Cardiac muscle cell (in vitro differentiated cells and primary cell): ENCODE data around the gene MCTP1. TPM values are rescaled to one million over a fixed set of nuclear protein-coding genes. Genes with fewer than 3 reads are reported as not detected.

Experiments used
- DNase-seq, 2 donors: peaks; one replicate each; pipeline versions ENCODE4 v3.0.0 to v3.0.0-alpha.2; 2010 to 2017; ENCODE audit warnings: low read depth in 1 of 2, low spot score in 1 of 2
- H3K27ac ChIP-seq: fragments of 200-600 bp; sonication (generic); 2 replicates; pipeline ENCODE4 v1.5.1; 2016
- H3K27me3 ChIP-seq: fragments of 200-600 bp; sonication (generic); 2 replicates; pipeline ENCODE4 v1.6.0; 2016; ENCODE audit warnings: control low read depth
- H3K36me3 ChIP-seq: fragments of 200-600 bp; sonication (generic); 2 replicates; pipeline ENCODE4 v1.5.1; 2016; ENCODE audit warnings: control low read depth
- H3K4me1 ChIP-seq: fragments of 200-600 bp; sonication (generic); 2 replicates; pipeline ENCODE4 v1.8.1; 2017; ENCODE audit warnings: low read depth, mild to moderate bottlenecking, mixed run types
- H3K4me3 ChIP-seq: fragments of 200-600 bp; sonication (generic); 2 replicates; pipeline ENCODE4 v1.5.1; 2016; ENCODE audit warnings: mild to moderate bottlenecking
- H3K9me3 ChIP-seq: fragments of 200-600 bp; sonication (generic); 2 replicates; pipeline ENCODE4 v1.5.1; 2017; ENCODE audit warnings: low read depth, mild to moderate bottlenecking, control low read depth
- polyA plus RNA-seq: library from polyadenylated mRNA; unstranded; fragments of >200 nt; fragmentation: Nextera tagmentation; extraction: Ambion mirVana; gene quantifications from 2 replicates; pipeline ENCODE4 v1.2.1, GENCODE V29; 2016
- total RNA-seq: library from RNA; depleted of rRNA; stranded (reverse); fragments of >200 nt; gene quantifications from 2 replicates; pipeline ENCODE4 v1.2.3, GENCODE V29; 2016
- TF ChIP-seq, protein P1 (sequence below): IDR thresholded peaks from 2 replicates; pipeline ENCODE4 v1.5.1; 2012; ENCODE audit warnings: low read depth, mild to moderate bottlenecking, low read length

The MCTP1 gene
- total and polyA plus RNA-seq, 2 experiments from 2014 or later: 1.4 TPM; not detected in 1

- no peaks in the 10 kb centered on the region for H3K9me3 ChIP-seq
- H3K27ac ChIP-seq: no peak overlapping the region
- no peak overlapping the region for H3K4me3 ChIP-seq
- TF ChIP-seq, protein P1, sequence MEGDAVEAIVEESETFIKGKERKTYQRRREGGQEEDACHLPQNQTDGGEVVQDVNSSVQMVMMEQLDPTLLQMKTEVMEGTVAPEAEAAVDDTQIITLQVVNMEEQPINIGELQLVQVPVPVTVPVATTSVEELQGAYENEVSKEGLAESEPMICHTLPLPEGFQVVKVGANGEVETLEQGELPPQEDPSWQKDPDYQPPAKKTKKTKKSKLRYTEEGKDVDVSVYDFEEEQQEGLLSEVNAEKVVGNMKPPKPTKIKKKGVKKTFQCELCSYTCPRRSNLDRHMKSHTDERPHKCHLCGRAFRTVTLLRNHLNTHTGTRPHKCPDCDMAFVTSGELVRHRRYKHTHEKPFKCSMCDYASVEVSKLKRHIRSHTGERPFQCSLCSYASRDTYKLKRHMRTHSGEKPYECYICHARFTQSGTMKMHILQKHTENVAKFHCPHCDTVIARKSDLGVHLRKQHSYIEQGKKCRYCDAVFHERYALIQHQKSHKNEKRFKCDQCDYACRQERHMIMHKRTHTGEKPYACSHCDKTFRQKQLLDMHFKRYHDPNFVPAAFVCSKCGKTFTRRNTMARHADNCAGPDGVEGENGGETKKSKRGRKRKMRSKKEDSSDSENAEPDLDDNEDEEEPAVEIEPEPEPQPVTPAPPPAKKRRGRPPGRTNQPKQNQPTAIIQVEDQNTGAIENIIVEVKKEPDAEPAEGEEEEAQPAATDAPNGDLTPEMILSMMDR: no peak
- H3K4me1 ChIP-seq: no peaks in the 10 kb centered on the region
- no peaks in the 10 kb centered on the region for H3K27me3 ChIP-seq
- DNase-seq: no peak
- H3K36me3 ChIP-seq: no peaks in the 10 kb centered on the region
These were observed 573.1 kb downstream of the MCTP1 start for GRCh38 chr5:94711785-94712184.

DNA sequence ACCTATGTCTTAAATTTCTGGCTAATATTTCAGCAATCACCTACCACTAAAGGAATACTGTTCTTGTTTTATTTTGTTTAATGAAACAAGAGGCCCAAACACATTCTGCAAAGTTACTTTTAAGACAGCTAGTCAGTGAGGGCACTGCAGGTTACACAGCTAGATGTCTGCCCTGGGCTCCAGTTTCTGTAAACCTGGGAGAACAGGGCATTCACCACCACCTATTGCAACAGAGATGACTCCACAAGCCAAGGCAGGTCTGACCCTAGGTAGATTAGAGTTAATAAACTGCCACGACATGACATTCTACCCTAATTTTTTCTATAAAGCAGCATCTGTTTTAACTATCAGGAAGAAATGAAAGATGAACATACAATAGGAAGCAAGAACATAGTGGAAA, 575.6 kb downstream of the MCTP1 start:
- DNase-seq: no peak
- Histone ChIP-seq H3K27ac (no peak overlapping the region), H3K4me1 (no peaks in the 10 kb centered on the region), H3K9me3 (no peaks in the 10 kb centered on the region), H3K4me3 (no peak overlapping the region), H3K27me3 (no peaks in the 10 kb centered on the region), H3K36me3 (no peaks in the 10 kb centered on the region)
- TF ChIP-seq, protein P1: no peak

GRCh38 chr5:94707359-94707758, 577.5 kb downstream of the MCTP1 start:
- no peaks in the 10 kb centered on the region for H3K9me3 ChIP-seq
- H3K27ac ChIP-seq: no peak overlapping the region
- DNase-seq: no peak
- TF ChIP-seq, protein P1: no peak
- H3K27me3 ChIP-seq: no peaks in the 10 kb centered on the region
- no peaks in the 10 kb centered on the region for H3K36me3 ChIP-seq
- no peaks in the 10 kb centered on the region for H3K4me1 ChIP-seq
- H3K4me3 ChIP-seq: no peak overlapping the region

- no peaks in the 10 kb centered on the region for H3K36me3 ChIP-seq
These were observed 579.5 kb downstream of the MCTP1 start for GRCh38 chr5:94705427-94705826.

DNA sequence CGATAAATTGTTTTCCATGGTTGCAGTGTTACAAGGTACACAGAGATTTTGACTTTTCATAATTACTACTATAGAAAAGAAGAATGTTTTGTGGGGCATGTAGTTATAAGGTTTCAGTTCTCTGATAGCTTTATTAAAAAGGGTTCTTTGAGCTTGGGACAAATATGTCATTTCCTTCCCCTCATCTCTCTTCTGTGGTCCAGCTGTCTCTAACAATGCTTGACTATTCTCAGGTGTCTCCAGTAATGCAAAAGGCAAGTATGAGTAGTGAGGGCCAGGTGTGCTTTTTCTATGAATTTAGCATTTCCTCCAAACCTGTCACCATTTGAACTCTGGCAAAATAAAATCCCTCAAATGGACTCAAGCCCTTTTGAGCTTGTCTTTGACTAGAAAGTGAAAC, 582.2 kb downstream of the MCTP1 start:
- DNase-seq: no peak
- H3K27me3 ChIP-seq: no peaks in the 10 kb centered on the region
- no peaks in the 10 kb centered on the region for H3K9me3 ChIP-seq
- no peaks in the 10 kb centered on the region for H3K36me3 ChIP-seq
- no peak overlapping the region for H3K4me3 ChIP-seq
- no peak overlapping the region for H3K27ac ChIP-seq
- TF ChIP-seq, protein P1: no peak
- no peaks in the 10 kb centered on the region for H3K4me1 ChIP-seq

More at GRCh38 chr5:94705427-94705826, 579.5 kb downstream of the MCTP1 start:
- H3K27ac ChIP-seq: no peak overlapping the region
- H3K9me3 ChIP-seq: no peaks in the 10 kb centered on the region
- DNase-seq: no peak
- H3K27me3 ChIP-seq: no peaks in the 10 kb centered on the region
- H3K4me1 ChIP-seq: no peaks in the 10 kb centered on the region
- no peak overlapping the region for H3K4me3 ChIP-seq
- TF ChIP-seq, protein P1: no peak

DNA sequence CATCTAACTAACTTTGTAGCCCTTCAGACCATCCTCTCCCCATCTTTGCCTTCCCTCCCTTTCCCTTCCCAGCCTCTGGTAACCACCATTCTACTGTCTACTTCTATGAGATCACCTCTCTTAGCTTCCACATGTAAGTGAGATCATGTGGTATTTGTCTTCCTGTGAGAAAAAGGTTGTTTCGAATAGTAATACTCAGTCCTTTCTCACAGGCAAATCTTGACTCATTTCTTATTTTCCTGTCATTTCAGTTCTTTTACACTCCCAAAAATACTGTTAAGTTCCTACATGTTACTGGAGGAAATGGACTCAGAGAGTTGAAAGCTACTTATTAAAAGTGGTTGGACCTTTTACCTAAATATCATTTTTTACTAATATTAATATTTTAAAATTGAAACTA, 584.3 kb downstream of the MCTP1 start:
- Histone ChIP-seq H3K4me3 (no peak overlapping the region), H3K4me1 (no peaks in the 10 kb centered on the region), H3K36me3 (no peaks in the 10 kb centered on the region), H3K9me3 (no peaks in the 10 kb centered on the region), H3K27ac (no peak overlapping the region), H3K27me3 (no peaks in the 10 kb centered on the region)
- TF ChIP-seq, protein P1: no peak
- no peak for DNase-seq
